Erythroblast (primary cell): ENCODE measurements around the gene MAD2L1.
A peak's percentile ranks its signal among the peaks of the same experiment; 100 is the strongest.
"Not testable (repeated sequence)": the region's sequence is repeated elsewhere in the genome, so short reads cannot be mapped to it uniquely, and the experiment has no call there.

Source experiments
- DNase-seq, 2 experiments: peaks; one replicate each; lab custom pipeline; 2025; lab: John Stamatoyannopoulos, UW
- GATA1 ChIP-seq: IDR thresholded peaks from 2 replicates; pipeline ENCODE4 v1.6.1; 2011; ENCODE audit warnings: low read depth, mild to moderate bottlenecking, control low read depth, low read length, moderate library complexity
- POLR2A ChIP-seq: IDR thresholded peaks from 2 replicates; pipeline ENCODE4 v1.6.1; 2011; ENCODE audit warnings: mild to moderate bottlenecking, low read length

Gene MAD2L1

DNA sequence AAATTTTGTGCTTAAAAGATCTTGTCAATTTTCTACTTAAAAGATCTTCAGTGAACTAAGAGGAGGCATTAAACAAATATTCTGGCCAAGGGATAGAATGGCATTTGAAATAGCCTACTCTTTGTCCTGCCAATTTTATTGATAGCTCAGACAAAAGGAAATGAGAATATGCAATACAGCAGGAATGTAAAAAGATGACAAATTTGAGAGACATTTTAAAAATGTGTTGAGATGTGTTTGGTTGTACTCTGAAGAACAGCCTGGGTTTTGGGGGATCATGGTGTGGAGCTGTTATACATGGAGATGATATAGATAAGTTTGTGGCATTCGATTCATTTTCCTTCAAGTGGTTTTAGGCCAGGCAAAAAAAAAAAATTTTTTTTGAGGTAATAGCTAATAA, 11.6 kb upstream of the MAD2L1 start:
- no peak for TF ChIP-seq GATA1
- TF ChIP-seq POLR2A, result no peak
- DNase-seq, result no peak

DNA sequence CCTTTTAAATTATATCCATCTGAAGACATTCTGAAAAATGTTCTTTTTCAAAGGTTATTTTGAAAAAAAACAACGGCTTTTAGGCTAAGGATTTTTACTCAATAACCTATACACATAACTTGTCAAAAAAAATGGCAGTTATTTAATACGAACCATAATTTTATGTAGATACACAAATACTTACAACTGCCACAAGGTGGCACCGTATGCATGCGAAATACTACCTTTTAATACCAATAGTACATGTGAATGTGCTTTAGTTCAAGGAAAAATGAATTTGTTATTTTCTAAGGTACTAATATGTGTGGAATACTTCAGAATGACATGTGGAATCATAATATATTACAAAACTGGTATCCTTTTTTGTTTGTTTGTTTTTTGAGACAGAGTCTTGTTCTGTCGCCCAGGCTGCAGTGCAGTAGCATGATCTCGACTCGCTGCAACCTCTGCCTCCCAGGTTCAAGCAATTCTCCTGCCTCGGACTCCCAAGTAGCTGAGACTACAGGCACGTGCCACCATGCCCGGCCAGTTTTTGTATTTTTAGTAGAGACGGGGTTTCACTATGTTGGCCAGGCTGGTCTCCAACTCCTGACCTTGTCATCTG, 4.6 kb upstream of the MAD2L1 start:
- TF ChIP-seq POLR2A (no peak), GATA1 (no peak)
- DNase-seq, result peak; percentile 75 to 85

DNA sequence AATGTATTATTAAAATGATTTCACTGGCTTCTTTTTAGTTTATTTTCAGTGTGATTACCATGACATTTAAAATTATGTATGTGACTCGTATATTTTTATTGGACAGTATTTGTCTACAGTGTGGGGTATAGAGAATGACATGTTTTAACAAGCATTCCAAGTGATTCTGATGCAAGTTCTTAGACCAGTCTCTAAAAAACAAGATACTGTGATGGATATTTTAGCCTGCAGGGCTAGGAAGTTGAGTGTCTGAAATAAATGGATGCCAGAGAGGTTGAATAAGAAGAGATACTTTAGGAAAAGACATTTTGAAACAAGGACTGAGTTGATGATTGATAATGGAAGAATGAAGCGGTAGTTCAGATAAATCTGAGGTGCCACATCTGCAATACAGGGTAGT, 3.5 kb upstream of the MAD2L1 start:
- TF ChIP-seq GATA1 (no peak), POLR2A (no peak)
- DNase-seq, result no peak

DNA sequence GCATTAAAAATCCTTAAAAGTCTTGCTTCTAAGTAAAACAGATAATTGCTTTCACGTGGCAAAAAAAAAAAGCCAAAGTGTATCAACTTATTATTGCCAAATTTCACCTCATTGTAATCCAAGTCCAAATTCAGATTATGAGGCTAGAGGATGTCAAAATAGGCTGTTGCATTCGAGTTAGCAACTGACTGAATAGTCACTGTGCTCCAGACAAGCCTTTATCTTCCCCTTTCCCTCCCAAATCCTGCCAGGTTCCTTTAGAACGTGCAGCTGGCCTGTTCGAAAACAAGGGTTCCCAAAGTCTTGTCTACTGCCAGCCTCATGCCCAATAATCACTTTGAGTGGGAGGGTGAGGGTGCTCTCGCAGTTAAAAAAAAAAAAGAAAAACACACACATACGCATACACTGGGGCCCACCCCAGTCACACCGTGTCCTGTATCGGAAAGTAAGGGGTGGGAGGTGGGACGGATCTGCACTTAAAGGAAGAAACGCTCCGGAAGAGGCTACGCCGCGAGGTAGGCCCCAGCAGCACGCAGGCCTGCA, 603 bp downstream of the MAD2L1 start:
- DNase-seq, result peak in 1 of 2 experiments; percentile 76

DNA sequence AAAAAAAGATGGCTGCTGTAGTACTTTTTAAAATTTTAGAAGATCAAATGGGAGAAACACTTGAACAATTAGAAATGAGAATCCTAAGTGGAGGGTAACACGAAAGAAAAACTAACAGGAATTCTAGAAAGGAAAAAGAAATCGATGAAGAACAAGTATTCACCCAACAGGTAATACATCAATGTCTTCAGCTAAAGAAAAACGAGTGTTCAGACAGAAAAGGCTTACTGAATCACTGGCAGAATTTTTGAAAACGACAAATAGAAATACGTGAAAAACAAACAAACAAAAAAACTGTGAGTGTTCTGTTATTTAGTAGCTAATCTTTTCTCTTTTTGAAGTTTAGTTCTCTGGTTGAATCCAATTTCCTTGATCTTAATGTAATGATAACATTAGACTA, 1.8 kb downstream of the MAD2L1 start:
- peak in 1 of 2 experiments; percentile 11 for DNase-seq
- no peak for TF ChIP-seq GATA1
- no peak for TF ChIP-seq POLR2A

More for the DNA sequence above, 603 bp downstream of the MAD2L1 start:
- no peak for TF ChIP-seq POLR2A
- no peak for TF ChIP-seq GATA1

DNA sequence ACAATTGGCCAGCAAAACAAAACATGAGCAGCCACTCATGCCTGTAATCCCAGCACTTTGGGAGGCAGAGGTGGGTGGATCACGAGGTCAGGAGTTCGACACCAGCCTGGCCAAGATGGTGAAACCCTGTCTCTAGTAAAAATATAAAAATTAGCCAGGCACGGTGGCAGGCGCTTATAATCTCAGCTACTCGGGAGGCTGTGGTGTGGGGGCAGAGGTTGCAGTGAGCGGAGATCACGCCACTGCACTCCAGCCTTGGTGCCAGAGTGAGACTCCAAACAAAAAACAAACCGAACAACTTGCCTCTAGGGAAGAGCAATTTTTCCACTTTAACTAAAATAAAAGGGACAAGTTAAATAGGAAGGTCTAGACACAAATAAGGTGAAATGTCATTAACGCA, 2.9 kb downstream of the MAD2L1 start:
- DNase-seq, result not testable (repeated sequence)

DNA sequence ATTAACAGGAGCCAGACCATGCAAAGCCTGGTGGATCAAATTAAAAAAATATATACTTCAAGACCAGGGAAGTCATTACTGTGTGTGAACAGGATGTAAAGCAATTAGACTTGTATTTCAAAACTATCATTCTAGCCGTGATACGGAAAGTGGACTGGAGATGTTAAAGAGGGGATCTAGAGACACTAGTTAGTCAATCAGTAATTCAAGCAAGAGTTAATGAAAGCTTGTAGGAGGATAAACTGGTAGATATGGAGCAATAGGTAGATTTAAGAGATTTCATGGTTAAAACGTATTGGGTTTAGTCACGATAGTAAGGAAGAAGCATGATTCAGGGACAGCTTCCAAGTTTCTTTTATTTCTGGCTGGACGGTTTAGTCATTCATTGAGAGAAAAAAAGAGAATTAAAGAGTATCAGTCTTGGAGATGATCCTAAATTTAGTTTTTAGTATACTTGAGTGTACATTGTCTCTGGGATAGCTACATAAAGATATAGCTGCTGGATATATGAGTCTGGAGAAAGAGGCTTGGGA, 3.9 kb downstream of the MAD2L1 start:
- TF ChIP-seq POLR2A, result no peak
- TF ChIP-seq GATA1, result no peak
- no peak for DNase-seq

DNA sequence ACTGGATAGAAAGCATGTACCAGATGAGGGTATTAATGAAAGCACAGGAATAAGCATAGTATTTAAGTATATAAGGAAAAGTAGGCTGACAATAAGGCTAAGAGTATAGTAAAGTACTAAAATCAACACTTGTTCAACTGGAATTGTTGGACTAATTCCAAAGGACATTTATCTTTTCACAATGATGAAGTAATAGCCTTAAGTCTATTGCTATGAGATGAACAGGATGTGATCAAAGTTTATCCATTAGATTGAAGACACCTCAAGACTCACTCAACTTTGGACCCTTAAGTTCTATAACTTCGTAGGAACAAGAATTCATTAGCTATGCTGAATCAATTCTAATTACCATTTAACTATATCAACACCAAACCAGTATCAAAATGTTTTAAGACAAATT, 7.6 kb downstream of the MAD2L1 start:
- TF ChIP-seq POLR2A (no peak), GATA1 (no peak)
- no peak for DNase-seq

DNA sequence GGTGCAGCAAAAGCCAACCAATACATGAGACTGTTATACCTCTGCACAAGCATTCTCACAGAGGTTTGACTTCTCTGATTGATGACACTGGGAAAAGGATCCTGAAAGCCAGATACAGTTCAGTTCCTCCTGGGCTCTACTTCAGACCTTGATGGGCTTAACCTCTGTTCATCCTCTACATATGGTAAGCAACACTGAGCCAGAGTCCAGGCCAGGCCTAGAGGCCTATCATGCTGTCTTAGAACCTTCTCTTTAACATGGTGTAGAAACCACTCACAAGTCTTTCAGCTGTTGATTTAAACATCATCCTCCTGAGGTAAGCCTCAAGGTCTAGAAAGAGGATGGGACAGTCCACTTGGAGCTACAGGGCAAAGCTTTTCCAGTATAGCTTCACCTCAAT, 9.2 kb downstream of the MAD2L1 start:
- TF ChIP-seq POLR2A (no peak), GATA1 (no peak)
- no peak for DNase-seq

DNA sequence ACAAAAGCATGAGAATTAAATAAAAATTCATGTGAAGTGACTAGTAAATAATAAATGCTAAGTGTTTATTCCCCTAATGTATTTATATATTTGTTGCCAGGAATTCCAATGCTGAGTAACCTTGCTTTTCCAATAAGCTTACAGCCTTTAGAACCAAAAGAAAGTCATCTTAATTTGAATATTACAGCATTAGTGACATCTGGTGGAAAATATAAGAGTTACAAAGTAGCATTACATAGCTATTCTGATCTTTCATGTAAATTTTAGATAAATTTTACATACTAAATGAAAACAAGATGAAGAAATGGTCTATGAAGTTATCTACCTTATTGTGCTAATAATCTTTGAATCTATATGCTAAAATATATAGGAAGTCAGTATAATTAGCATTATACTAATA, 10.4 kb downstream of the MAD2L1 start:
- no peak for TF ChIP-seq POLR2A
- no peak for TF ChIP-seq GATA1
- DNase-seq, result no peak

DNA sequence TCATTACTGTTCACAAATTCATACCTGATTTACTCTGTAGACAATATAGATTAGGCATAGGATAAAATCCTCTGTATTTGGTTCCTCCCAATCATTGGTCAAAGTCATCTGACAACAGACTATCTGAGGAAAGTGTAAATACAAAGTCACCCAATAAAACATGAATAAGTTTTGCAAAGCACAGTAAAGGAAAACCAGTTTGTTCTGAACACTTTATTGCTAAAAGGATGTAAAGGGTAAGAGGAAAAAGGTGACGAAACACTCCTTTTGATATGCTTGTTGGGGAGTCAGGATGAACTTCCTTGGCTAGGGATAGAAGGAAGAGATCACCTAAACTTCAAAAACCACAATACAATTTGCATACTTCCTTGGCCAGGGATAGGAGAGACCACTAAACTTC, 10.9 kb downstream of the MAD2L1 start:
- no peak for TF ChIP-seq GATA1
- TF ChIP-seq POLR2A, result no peak
- DNase-seq, result no peak

DNA sequence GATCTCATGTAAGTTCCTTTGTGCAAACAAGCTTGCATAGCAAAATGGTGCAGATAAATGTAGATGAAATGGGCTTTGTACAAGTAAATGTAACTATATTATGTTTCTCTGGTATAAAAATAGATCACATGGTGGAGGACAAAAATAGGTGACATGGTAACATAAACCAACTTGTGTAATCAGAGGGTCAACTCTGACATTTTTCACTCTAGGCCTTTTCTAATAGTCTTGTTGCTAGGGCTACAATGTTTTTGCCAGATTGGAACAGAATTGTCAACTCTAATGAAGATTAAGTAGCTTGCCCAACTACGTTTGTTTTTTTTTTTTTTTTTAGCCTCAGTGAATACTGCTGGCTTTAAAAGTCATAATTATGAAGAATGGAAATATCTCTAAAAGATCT, 11.5 kb downstream of the MAD2L1 start:
- TF ChIP-seq GATA1 (no peak), POLR2A (no peak)
- no peak for DNase-seq

DNA sequence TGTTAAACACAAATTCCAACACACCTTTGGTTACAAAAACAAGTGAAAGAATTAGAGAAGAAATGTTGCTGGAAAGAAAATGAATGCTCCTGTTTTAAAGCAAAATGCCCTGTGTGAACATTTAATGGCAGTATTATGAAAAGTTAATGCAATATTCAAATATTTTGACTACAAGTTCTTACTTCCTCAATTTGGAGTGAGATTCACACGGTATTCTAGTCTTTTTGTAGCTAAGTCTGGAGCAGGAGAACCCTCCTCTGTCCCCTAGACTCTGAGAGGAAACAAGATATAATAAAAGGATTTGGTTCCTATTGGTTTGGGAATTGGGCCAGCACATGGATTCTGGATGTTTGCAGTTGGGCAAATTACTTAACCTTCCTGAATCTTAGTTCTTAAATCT, 12.7 kb downstream of the MAD2L1 start:
- TF ChIP-seq POLR2A, result no peak
- no peak for TF ChIP-seq GATA1
- DNase-seq, result no peak

DNA sequence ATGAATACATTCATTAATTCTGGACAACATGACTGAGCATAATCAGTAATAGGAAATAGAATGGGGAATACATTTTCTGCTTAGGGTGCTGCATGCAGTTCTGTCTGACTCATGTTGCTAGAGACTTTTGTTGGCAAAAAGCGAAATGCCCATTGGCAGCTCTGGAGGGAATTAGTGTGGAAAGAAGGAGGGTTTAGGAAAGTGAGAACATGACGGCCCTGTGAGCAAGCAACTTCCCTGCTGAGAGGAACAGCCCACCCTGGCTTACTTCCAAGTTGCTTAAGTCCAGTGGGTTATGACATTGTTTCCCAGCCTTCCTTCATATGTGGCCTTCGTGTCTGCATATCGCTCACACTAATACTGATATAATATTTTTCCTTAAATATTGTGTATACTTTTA, 13.8 kb downstream of the MAD2L1 start:
- DNase-seq, result no peak
- TF ChIP-seq GATA1 (no peak), POLR2A (no peak)

DNA sequence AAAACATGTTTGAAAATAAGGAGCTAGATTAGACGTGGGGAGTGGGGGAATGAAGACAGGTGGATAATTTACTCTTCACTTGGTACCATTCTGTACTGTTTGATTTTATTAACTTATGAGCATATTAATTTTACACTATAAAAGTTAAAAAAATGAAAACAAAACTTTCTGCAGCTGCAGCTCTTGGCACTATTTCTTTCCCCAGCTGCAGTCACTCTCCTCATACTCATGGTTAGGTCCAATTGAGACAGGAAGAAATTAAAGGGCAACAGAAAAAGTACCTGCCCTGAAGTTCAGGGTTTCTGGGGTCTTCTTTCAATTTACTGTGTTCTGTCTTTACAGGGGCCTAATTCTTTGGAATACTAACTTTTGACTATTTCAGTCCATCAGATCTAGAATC, 15.4 kb downstream of the MAD2L1 start:
- DNase-seq, result no peak
- no peak for TF ChIP-seq GATA1
- no peak for TF ChIP-seq POLR2A
